ENCODE data around the gene APH1A. TPM values are rescaled to one million over a fixed set of nuclear protein-coding genes. Genes with fewer than 3 reads are reported as not detected.

APH1A gene
- total and polyA plus RNA-seq, 2 of the 13 experiments (the other 11 are each of a cell fraction or from before 2014, with no cell fraction given) = 114 to 130 TPM

- TF ChIP-seq, protein P1, sequence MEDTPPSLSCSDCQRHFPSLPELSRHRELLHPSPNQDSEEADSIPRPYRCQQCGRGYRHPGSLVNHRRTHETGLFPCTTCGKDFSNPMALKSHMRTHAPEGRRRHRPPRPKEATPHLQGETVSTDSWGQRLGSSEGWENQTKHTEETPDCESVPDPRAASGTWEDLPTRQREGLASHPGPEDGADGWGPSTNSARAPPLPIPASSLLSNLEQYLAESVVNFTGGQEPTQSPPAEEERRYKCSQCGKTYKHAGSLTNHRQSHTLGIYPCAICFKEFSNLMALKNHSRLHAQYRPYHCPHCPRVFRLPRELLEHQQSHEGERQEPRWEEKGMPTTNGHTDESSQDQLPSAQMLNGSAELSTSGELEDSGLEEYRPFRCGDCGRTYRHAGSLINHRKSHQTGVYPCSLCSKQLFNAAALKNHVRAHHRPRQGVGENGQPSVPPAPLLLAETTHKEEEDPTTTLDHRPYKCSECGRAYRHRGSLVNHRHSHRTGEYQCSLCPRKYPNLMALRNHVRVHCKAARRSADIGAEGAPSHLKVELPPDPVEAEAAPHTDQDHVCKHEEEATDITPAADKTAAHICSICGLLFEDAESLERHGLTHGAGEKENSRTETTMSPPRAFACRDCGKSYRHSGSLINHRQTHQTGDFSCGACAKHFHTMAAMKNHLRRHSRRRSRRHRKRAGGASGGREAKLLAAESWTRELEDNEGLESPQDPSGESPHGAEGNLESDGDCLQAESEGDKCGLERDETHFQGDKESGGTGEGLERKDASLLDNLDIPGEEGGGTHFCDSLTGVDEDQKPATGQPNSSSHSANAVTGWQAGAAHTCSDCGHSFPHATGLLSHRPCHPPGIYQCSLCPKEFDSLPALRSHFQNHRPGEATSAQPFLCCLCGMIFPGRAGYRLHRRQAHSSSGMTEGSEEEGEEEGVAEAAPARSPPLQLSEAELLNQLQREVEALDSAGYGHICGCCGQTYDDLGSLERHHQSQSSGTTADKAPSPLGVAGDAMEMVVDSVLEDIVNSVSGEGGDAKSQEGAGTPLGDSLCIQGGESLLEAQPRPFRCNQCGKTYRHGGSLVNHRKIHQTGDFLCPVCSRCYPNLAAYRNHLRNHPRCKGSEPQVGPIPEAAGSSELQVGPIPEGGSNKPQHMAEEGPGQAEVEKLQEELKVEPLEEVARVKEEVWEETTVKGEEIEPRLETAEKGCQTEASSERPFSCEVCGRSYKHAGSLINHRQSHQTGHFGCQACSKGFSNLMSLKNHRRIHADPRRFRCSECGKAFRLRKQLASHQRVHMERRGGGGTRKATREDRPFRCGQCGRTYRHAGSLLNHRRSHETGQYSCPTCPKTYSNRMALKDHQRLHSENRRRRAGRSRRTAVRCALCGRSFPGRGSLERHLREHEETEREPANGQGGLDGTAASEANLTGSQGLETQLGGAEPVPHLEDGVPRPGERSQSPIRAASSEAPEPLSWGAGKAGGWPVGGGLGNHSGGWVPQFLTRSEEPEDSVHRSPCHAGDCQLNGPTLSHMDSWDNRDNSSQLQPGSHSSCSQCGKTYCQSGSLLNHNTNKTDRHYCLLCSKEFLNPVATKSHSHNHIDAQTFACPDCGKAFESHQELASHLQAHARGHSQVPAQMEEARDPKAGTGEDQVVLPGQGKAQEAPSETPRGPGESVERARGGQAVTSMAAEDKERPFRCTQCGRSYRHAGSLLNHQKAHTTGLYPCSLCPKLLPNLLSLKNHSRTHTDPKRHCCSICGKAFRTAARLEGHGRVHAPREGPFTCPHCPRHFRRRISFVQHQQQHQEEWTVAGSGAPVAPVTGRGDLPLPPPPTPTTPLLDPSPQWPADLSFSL (CRISPR knock-in tag; IDR thresholded peaks at IDR 0.05) = peak; percentile 97
- peak; percentile 82 for TF ChIP-seq ZNF761 (CRISPR knock-in tag; conservative IDR thresholded peaks at IDR 0.05)
- no peak for TF ChIP-seq MLXIP (CRISPR knock-in tag; IDR thresholded peaks at IDR 0.05; ENCODE audit: borderline replicate concordance)
- no peak for TF ChIP-seq TIGD3 (CRISPR knock-in tag; IDR thresholded peaks at IDR 0.05; ENCODE audit: borderline replicate concordance)
- peak; percentile 57; the same call in 1 of the 2 replicates for TF ChIP-seq FOSL2 (CRISPR knock-in tag; IDR thresholded peaks at IDR 0.05)
- peak; percentile 48; the same call in 1 of the 2 replicates for TF ChIP-seq GFI1 (CRISPR knock-in tag; IDR thresholded peaks at IDR 0.05; ENCODE audit: borderline replicate concordance)
- TF ChIP-seq, protein P2, sequence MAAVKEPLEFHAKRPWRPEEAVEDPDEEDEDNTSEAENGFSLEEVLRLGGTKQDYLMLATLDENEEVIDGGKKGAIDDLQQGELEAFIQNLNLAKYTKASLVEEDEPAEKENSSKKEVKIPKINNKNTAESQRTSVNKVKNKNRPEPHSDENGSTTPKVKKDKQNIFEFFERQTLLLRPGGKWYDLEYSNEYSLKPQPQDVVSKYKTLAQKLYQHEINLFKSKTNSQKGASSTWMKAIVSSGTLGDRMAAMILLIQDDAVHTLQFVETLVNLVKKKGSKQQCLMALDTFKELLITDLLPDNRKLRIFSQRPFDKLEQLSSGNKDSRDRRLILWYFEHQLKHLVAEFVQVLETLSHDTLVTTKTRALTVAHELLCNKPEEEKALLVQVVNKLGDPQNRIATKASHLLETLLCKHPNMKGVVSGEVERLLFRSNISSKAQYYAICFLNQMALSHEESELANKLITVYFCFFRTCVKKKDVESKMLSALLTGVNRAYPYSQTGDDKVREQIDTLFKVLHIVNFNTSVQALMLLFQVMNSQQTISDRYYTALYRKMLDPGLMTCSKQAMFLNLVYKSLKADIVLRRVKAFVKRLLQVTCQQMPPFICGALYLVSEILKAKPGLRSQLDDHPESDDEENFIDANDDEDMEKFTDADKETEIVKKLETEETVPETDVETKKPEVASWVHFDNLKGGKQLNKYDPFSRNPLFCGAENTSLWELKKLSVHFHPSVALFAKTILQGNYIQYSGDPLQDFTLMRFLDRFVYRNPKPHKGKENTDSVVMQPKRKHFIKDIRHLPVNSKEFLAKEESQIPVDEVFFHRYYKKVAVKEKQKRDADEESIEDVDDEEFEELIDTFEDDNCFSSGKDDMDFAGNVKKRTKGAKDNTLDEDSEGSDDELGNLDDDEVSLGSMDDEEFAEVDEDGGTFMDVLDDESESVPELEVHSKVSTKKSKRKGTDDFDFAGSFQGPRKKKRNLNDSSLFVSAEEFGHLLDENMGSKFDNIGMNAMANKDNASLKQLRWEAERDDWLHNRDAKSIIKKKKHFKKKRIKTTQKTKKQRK (IDR thresholded peaks at IDR 0.05; ENCODE audit: low read length) = peak; percentile 86
- TF ChIP-seq, protein P3, sequence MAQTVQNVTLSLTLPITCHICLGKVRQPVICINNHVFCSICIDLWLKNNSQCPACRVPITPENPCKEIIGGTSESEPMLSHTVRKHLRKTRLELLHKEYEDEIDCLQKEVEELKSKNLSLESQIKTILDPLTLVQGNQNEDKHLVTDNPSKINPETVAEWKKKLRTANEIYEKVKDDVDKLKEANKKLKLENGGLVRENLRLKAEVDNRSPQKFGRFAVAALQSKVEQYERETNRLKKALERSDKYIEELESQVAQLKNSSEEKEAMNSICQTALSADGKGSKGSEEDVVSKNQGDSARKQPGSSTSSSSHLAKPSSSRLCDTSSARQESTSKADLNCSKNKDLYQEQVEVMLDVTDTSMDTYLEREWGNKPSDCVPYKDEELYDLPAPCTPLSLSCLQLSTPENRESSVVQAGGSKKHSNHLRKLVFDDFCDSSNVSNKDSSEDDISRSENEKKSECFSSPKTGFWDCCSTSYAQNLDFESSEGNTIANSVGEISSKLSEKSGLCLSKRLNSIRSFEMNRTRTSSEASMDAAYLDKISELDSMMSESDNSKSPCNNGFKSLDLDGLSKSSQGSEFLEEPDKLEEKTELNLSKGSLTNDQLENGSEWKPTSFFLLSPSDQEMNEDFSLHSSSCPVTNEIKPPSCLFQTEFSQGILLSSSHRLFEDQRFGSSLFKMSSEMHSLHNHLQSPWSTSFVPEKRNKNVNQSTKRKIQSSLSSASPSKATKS (CRISPR knock-in tag; IDR thresholded peaks at IDR 0.05) = no peak
- TF ChIP-seq TEAD3 (CRISPR knock-in tag; optimal IDR thresholded peaks at IDR 0.05; ENCODE audit: borderline replicate concordance) = peak; percentile 72
Observed at GRCh38 chr1:150235852-150236613, 32.8 kb downstream of the APH1A start, which contains the start of gene ANP32E (continued).

Measured in HepG2 (cell line).